Central memory CD8-positive, alpha-beta T cell (primary cell): Measurements from ENCODE around the gene CYP1B1.

Experiments used
- ATAC-seq: fragments of 150-1000 bp; cut with Tn5 transposase; replicated peaks from 2 replicates; pipeline ENCODE4 v1.10.0; 2022; ENCODE audit warnings: mild to moderate bottlenecking, moderate FRiP score, moderate number of reproducible peaks; ENCODE audit not compliant: poor library complexity, severe bottlenecking; ENCODE audit errors: extremely low read depth
- DNase-seq, 2 donors: peaks; one replicate each; pipeline ENCODE4 v3.0.0; 2021; ENCODE audit warnings: low spot score in 2 of 2
- H3K27ac Mint-ChIP-seq: one replicate; pipeline ENCODE4 v1.8.0; 2022; ENCODE audit warnings: low read depth, mild to moderate bottlenecking, moderate library complexity, mixed read lengths
- H3K27me3 Mint-ChIP-seq: one replicate; pipeline ENCODE4 v1.8.0; 2022; ENCODE audit warnings: mixed read lengths
- H3K36me3 Mint-ChIP-seq: one replicate; pipeline ENCODE4 v1.8.0; 2022; ENCODE audit warnings: mild to moderate bottlenecking, moderate library complexity, mixed read lengths; ENCODE audit not compliant: insufficient read depth
- H3K4me1 Mint-ChIP-seq: one replicate; pipeline ENCODE4 v1.8.0; 2022; ENCODE audit warnings: mixed read lengths
- H3K4me3 Mint-ChIP-seq: one replicate; pipeline ENCODE4 v1.8.0; 2022; ENCODE audit warnings: mild to moderate bottlenecking, moderate library complexity, mixed read lengths
- H3K9me3 Mint-ChIP-seq: one replicate; pipeline ENCODE4 v1.8.0; 2022; ENCODE audit warnings: mixed read lengths

CYP1B1 gene

DNA sequence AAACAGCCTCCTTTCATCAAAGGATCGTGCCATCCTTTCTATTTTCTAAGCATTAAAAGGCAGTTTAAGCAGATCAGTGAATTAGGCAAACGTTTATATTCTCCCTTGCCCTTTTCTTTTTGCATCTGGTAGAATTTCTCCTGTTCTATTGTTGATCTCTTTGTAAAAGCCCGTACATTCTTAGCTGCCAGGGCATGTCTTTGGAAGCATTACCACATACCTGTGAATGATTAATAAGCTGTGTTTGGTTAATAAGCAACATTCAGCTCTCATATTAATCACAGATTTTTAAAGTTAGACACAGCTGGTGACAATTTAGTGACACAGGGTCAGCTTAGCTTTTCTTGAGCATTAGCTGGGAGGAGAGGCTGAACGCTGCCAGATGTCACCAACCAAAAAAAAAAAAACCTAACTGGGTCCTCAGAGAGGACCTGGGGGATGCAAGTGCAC is 33.8 kb upstream of the CYP1B1 start:
- Mint-ChIP-seq H3K9me3 (no peaks in the 10 kb centered on the region), H3K27ac (no peak overlapping the region), H3K4me3 (no peak overlapping the region), H3K27me3 (peaks cover 91% of the 10 kb centered on the region), H3K4me1 (no peaks in the 10 kb centered on the region), H3K36me3 (no peaks in the 10 kb centered on the region)
- DNase-seq, result no peak
- ATAC-seq, result no peak

GRCh38 chr2:38108907-38109731 is 33.2 kb upstream of the CYP1B1 start:
- Mint-ChIP-seq H3K27me3 (peaks cover 90% of the 10 kb centered on the region), H3K4me3 (no peak overlapping the region), H3K9me3 (no peaks in the 10 kb centered on the region), H3K4me1 (no peaks in the 10 kb centered on the region), H3K36me3 (no peaks in the 10 kb centered on the region), H3K27ac (no peak overlapping the region)
- ATAC-seq, result no peak
- DNase-seq, result no peak

DNA sequence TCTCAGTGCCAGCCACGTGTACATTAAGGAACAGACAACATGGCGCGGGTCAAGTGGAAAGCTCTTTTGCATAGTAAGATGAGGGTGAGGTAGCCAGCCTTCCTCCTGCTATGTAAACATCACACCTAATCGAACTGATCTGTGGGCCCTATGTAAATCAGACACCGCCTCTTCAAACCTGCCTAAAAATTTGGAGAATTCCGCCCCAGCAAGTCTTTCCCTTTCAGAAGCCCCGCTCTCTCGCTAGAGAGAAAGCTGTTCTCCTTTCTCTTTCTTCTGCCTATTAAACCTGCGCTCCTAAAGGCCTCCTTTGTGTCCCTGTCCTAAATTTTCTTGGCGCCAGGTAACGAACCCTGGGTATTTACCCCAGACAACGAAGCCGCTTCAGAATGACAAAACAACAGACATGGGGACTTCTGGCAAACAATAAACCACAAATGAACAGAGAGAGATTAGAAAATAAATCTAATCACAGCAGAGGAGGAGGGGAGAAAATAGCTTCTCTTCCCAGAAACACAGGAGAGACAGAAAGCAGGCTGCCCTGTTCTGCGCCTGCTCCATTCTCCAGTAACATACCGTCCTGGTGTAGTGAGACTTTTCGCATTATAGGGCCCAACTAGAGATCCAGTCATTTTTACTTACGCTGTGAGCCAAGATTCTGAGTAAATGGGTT is 31.9 kb upstream of the CYP1B1 start:
- H3K9me3 Mint-ChIP-seq, result no peaks in the 10 kb centered on the region
- no peak overlapping the region for H3K27ac Mint-ChIP-seq
- no peaks in the 10 kb centered on the region for H3K4me1 Mint-ChIP-seq
- no peak for ATAC-seq
- DNase-seq, result no peak
- peaks cover 90% of the 10 kb centered on the region for H3K27me3 Mint-ChIP-seq
- H3K4me3 Mint-ChIP-seq, result no peak overlapping the region
- peaks cover 2% of the 10 kb centered on the region for H3K36me3 Mint-ChIP-seq

DNA sequence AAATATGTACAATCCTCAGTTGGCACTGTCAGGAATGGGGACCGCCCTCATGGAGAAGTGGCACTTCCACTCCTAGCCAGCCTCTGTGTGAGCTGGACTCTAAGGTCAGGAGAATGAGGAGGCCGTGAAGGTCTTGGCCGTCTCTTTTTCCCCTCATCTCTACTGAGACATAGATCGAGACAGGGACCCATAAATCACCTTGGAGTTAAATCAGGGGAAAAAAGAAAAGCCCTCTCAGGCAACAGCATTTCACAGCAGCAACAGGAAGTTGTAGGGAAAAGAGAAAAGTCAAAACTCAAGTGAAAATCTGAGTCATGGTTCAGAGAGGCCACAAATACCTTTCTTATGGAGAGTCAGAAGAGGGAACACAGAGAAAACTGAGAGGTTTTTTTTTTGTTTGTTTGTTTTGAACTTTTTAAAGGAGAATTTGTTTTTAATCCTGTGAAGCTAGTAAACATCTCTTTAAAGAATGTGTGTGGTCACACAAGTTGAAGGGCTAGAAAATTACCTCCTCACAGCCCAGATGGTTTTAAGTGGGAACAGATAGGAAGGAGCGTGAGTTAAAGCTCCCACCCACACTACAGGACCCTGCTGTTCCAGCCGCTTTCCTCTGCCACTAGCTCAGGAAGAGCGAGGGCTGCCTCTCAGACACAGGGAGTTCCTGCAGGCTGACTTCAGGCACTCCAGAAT is 30.6 kb upstream of the CYP1B1 start:
- ATAC-seq, result no peak
- no peaks in the 10 kb centered on the region for H3K4me1 Mint-ChIP-seq

DNA sequence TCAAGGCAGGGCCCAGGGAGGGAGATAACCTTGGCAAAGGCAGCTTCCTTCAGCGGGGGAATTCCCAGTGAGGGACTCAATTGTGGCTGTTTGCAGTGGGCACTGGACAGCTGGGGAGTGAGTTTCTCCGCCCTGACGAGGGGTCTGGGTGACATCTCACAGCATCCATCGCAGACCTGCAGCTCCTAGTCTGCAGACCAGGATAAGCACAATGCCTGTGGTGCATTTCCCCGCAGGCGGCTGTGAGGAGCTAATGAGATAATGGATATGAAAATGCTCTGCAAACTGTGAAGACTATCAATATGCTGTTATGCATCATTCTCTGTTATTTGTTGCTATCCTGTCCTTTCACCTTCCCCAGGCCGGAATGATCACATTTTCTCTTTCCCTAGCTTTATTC is 30.0 kb upstream of the CYP1B1 start:
- ATAC-seq (no peak), DNase-seq (no peak)
- no peak overlapping the region for H3K4me3 Mint-ChIP-seq
- no peaks in the 10 kb centered on the region for H3K9me3 Mint-ChIP-seq
- H3K36me3 Mint-ChIP-seq, result peaks cover 2% of the 10 kb centered on the region
- no peaks in the 10 kb centered on the region for H3K4me1 Mint-ChIP-seq
- no peak overlapping the region for H3K27ac Mint-ChIP-seq
- H3K27me3 Mint-ChIP-seq, result peaks cover 88% of the 10 kb centered on the region

More for the DNA sequence above, 30.6 kb upstream of the CYP1B1 start:
- Mint-ChIP-seq H3K4me3 (no peak overlapping the region), H3K36me3 (peaks cover 2% of the 10 kb centered on the region), H3K27ac (no peak overlapping the region), H3K27me3 (peaks cover 88% of the 10 kb centered on the region), H3K9me3 (no peaks in the 10 kb centered on the region)
- no peak for DNase-seq

GRCh38 chr2:38104598-38104997 is 28.6 kb upstream of the CYP1B1 start:
- no peak overlapping the region for H3K4me3 Mint-ChIP-seq
- H3K27ac Mint-ChIP-seq, result no peak overlapping the region
- H3K27me3 Mint-ChIP-seq, result peaks cover 90% of the 10 kb centered on the region
- no peaks in the 10 kb centered on the region for H3K9me3 Mint-ChIP-seq
- DNase-seq, result no peak
- H3K36me3 Mint-ChIP-seq, result peaks cover 2% of the 10 kb centered on the region
- no peak for ATAC-seq
- no peaks in the 10 kb centered on the region for H3K4me1 Mint-ChIP-seq

GRCh38 chr2:38100328-38100727 is 24.4 kb upstream of the CYP1B1 start:
- H3K27me3 Mint-ChIP-seq, result peaks cover 94% of the 10 kb centered on the region

DNA sequence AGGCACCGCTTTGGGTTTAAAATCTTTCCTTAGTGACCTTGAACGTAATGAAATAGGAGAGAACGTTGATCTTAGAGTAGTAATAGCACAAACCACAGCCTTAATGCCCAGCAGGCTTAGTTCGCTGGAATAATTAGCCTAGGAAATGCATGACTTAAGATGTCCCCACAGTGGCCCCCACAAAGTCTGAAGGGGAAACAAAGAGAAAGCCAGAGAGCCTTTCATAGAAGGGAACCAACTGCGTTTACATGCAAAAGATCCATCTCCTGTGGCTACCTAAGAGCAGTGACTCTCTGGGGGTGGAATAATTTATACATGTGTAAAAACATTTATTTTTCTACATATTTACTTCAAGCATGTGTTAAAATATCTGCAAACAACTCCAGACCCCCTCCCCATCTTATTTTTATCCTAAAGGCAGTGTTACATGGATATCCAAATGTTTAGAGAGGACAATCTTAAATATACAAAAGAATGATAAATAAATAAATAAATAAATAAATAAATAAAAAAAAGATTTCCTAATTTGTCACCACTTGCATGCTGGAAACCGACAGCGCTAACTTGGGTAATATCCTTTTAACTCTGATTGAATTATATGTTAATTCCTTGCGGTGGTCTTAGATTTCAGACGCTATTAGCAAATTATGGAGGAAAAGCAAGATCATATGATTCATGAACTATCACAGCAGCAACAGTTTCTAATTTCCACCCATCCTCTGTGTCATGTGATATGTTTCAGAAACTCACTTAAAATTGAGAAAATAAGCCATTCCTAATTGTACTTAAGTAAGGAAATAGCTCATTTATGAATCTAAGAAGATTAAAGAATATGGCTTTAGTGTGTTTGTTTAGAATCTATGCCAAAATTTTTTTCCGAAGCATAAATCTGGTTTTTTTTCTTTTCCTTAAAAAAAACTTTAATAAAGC is 23.4 kb upstream of the CYP1B1 start:
- no peak for DNase-seq
- H3K9me3 Mint-ChIP-seq, result no peaks in the 10 kb centered on the region
- H3K27ac Mint-ChIP-seq, result no peak overlapping the region
- H3K4me3 Mint-ChIP-seq, result no peak overlapping the region
- ATAC-seq, result no peak
- H3K4me1 Mint-ChIP-seq, result no peaks in the 10 kb centered on the region
- H3K27me3 Mint-ChIP-seq, result peaks cover 92% of the 10 kb centered on the region
- H3K36me3 Mint-ChIP-seq, result peaks cover 2% of the 10 kb centered on the region

More at GRCh38 chr2:38100328-38100727, 24.4 kb upstream of the CYP1B1 start:
- ATAC-seq (no peak), DNase-seq (no peak)
- Mint-ChIP-seq H3K4me1 (no peaks in the 10 kb centered on the region), H3K27ac (no peak overlapping the region), H3K4me3 (no peak overlapping the region), H3K9me3 (no peaks in the 10 kb centered on the region), H3K36me3 (peaks cover 2% of the 10 kb centered on the region)

DNA sequence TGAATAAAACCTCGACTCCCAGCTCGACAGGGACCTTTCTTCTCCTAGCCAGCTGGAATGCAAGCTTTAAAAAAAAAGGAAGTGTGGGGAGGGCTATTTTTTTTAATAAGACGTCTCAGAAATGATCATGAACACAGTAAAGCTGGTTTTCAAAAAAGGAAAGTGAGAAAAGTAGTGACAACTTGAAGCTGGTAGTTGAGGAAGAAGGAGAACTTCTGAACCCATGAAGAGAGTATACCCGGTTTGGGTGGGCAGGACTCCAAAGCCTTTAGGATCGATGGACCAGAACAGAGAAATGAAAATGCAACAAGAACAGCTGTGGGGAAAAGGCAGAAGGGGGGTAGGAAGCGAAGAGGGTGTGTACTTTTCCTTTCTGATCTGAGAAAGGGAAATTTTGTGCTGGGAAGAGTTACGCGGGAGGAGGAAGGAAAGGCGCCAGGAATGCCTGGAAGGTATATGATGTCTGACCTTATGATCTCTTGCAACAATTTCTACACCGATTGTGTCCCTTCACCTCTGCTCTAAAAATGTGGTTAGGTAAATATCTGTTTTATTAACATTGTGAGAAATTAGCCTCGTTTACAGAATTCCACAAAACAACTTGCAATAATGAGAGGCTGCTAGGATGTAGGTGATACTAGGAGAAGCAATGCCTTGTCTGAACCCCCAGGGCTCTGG is 22.6 kb upstream of the CYP1B1 start:
- H3K27ac Mint-ChIP-seq, result no peak overlapping the region
- no peak for DNase-seq
- no peaks in the 10 kb centered on the region for H3K4me1 Mint-ChIP-seq
- H3K9me3 Mint-ChIP-seq, result no peaks in the 10 kb centered on the region
- no peak for ATAC-seq
- peaks cover 88% of the 10 kb centered on the region for H3K27me3 Mint-ChIP-seq
- no peak overlapping the region for H3K4me3 Mint-ChIP-seq
- no peaks in the 10 kb centered on the region for H3K36me3 Mint-ChIP-seq

GRCh38 chr2:38097988-38098385 is 22.0 kb upstream of the CYP1B1 start:
- Mint-ChIP-seq H3K27ac (no peak overlapping the region), H3K9me3 (no peaks in the 10 kb centered on the region), H3K4me1 (no peaks in the 10 kb centered on the region), H3K4me3 (no peak overlapping the region), H3K36me3 (no peaks in the 10 kb centered on the region), H3K27me3 (peaks cover 88% of the 10 kb centered on the region)
- DNase-seq (no peak), ATAC-seq (no peak)

DNA sequence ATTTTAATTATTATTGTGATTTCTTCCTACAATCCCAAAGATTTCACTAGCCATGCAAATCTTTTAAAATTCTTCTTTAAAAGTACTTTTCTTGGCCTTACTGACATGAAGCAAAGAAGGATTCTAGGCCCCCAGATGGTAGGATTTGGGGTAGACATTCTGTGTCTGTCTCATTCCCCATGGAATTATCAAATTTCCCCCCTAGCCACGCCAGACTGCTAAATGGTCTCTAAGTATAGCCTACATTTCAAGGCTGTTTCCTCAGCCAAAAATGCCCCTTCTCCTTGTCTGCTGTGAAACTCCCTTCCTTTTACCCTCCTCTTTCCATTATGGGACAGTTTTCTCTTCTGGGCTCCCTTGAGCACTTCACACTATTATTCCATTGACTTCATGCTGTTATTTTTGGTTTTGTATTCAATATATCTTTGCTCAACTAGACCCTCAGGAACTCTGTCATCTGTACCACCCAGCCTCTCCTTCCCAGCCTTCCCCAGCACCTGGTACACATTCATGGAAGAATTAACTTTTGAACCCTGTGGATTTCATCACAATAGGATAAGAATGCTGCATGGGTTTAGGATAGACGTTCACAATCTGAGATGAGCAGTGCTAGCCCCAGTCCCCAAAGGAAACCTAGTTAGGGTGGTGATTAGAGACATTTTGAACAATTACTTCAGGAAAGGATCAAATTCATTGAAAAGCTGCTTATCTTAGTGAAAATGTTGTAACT is 21.5 kb upstream of the CYP1B1 start:
- no peaks in the 10 kb centered on the region for H3K4me1 Mint-ChIP-seq
- no peaks in the 10 kb centered on the region for H3K36me3 Mint-ChIP-seq
- no peak for DNase-seq
- H3K27ac Mint-ChIP-seq, result no peak overlapping the region
- H3K9me3 Mint-ChIP-seq, result no peaks in the 10 kb centered on the region
- H3K27me3 Mint-ChIP-seq, result peaks cover 88% of the 10 kb centered on the region
- no peak overlapping the region for H3K4me3 Mint-ChIP-seq
- ATAC-seq, result no peak
